BLaER1 treated with 17β-estradiol and CSF1 and Interleukin-3, amounts not matched to agents 10 nM and 100 nM (cell line): ENCODE results near the gene ACTRT3.

ENCODE experiments used
- H3K27ac ChIP-seq, 11 experiments: shearing (Covaris generic); formaldehyde crosslinking; 2 replicates each; pipeline ENCODE4 v1.8.1; 2022
- H3K27me3 ChIP-seq, 11 experiments: shearing (Covaris generic); formaldehyde crosslinking; 2 replicates each; pipeline ENCODE4 v1.8.1; 2022
- H3K36me3 ChIP-seq, 11 experiments: shearing (Covaris generic); formaldehyde crosslinking; 2 replicates each; pipeline ENCODE4 v1.8.1; 2022
- H3K4me1 ChIP-seq, 10 experiments: shearing (Covaris generic); formaldehyde crosslinking; 2 replicates each; pipeline ENCODE4 v1.8.1; 2022
- H3K4me2 ChIP-seq, 11 experiments: shearing (Covaris generic); formaldehyde crosslinking; 2 replicates each; pipeline ENCODE4 v1.8.1; 2022
- H3K4me3 ChIP-seq, 10 experiments: shearing (Covaris generic); formaldehyde crosslinking; 2 replicates each; pipeline ENCODE4 v1.8.1; 2022
- H3K9ac ChIP-seq, 11 experiments: shearing (Covaris generic); formaldehyde crosslinking; 2 replicates each; pipeline ENCODE4 v1.8.1; 2022
- H3K9me3 ChIP-seq, 11 experiments: shearing (Covaris generic); formaldehyde crosslinking; replicated peaks in 1 of 11; 2 replicates each; pipeline ENCODE4 v1.8.1; 2022
- H4K20me1 ChIP-seq, 11 experiments: shearing (Covaris generic); formaldehyde crosslinking; 2 replicates each; pipeline ENCODE4 v1.8.1; 2022
- Cebpa-rat ChIP-seq, 11 experiments: shearing (Covaris generic); IDR thresholded peaks; 2 replicates each; pipeline ENCODE4 v1.8.1; 2022

The ACTRT3 gene

DNA sequence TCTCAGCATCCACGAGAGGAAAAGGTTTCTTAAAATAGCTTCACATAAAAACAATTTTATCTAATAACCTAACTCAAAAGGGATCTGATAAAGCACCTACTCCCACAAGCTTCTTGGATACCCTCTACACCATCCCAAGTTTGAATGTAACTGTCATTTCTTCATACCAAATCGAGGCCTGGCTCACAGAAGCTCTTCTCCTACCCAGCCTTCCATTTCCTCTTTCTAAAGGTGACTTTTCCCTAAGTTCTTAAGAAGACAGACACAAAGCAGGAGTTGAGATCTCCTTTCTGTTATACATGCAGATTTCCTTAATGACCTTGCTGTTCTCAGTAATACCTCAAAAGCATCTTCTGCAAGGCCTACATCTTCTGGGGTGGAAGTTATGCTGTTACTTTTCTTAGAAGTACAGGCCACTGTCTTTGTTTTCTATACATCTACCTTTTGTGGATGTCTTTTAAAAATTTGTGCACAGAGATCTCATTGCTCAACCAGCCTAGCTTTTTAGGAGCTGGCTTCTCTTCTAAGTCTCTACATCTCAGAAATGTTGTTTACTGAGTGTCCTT, 40.0 kb upstream of the ACTRT3 start:
- Histone ChIP-seq H3K4me1 (peaks cover 27 to 36% (median 31%) of the 10 kb centered on the region in 10 experiments), H3K9me3 (no peaks in the 10 kb centered on the region), H4K20me1 (no peaks in the 10 kb centered on the region), H3K36me3 (peaks cover 0 to 18% (median 0%) of the 10 kb centered on the region in 11 experiments; a peak in 5 of 22 replicates), H3K4me2 (no peak overlapping the region), H3K4me3 (no peak overlapping the region), H3K27me3 (no peaks in the 10 kb centered on the region), H3K27ac (no peak overlapping the region), H3K9ac (no peak overlapping the region)
- TF ChIP-seq Cebpa-rat (IDR thresholded peaks at IDR 0.05), result no peak

GRCh38 chr3:169804681-169805080, 35.3 kb upstream of the ACTRT3 start:
- no peak for TF ChIP-seq Cebpa-rat (IDR thresholded peaks at IDR 0.05)
- H3K9me3 ChIP-seq, result no peaks in the 10 kb centered on the region
- no peak overlapping the region for H3K4me2 ChIP-seq

DNA sequence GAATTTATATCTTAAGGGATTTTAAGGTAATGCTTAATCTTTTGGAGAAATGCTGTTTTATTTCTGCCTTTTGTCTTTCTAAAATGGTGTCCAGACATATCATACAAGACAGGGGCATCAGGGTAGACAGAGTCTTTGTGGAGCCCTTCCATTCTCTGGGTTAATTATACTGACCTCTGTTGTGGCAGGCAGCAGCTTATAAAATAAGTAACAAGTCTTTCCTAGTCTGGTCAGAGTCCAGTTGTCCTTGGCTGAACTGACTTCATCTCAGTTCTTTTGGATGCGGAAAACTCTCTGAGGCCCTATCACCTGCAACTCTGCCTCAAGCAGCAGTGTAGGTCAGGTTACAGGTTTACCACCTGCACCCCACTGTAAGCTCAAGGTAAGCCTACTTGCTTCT, 23.0 kb upstream of the ACTRT3 start:
- no peaks in the 10 kb centered on the region for H3K27me3 ChIP-seq
- peaks cover 29 to 62% (median 50%) of the 10 kb centered on the region in 11 experiments for H3K36me3 ChIP-seq
- H3K4me3 ChIP-seq, result no peak overlapping the region
- H3K4me1 ChIP-seq, result no peaks in the 10 kb centered on the region
- TF ChIP-seq Cebpa-rat (IDR thresholded peaks at IDR 0.05), result no peak
- no peak overlapping the region for H3K27ac ChIP-seq
- no peak overlapping the region for H3K4me2 ChIP-seq
- H4K20me1 ChIP-seq, result peaks cover 0 to 4% (median 0%) of the 10 kb centered on the region in 11 experiments; a peak in 1 of 22 replicates
- no peak overlapping the region for H3K9ac ChIP-seq
- no peaks in the 10 kb centered on the region for H3K9me3 ChIP-seq

More at GRCh38 chr3:169804681-169805080, 35.3 kb upstream of the ACTRT3 start:
- H3K4me1 ChIP-seq, result 0 out of 20 replicates have a peak, but pooled peaks cover 0 to 6% (median 0%) of the 10 kb centered on the region in 10 experiments
- no peaks in the 10 kb centered on the region for H4K20me1 ChIP-seq
- H3K27me3 ChIP-seq, result no peaks in the 10 kb centered on the region
- peaks cover 14 to 61% (median 32%) of the 10 kb centered on the region in 11 experiments; a peak in 20 of 22 replicates for H3K36me3 ChIP-seq
- H3K4me3 ChIP-seq, result no peak overlapping the region
- H3K9ac ChIP-seq, result no peak overlapping the region
- H3K27ac ChIP-seq, result no peak overlapping the region

DNA sequence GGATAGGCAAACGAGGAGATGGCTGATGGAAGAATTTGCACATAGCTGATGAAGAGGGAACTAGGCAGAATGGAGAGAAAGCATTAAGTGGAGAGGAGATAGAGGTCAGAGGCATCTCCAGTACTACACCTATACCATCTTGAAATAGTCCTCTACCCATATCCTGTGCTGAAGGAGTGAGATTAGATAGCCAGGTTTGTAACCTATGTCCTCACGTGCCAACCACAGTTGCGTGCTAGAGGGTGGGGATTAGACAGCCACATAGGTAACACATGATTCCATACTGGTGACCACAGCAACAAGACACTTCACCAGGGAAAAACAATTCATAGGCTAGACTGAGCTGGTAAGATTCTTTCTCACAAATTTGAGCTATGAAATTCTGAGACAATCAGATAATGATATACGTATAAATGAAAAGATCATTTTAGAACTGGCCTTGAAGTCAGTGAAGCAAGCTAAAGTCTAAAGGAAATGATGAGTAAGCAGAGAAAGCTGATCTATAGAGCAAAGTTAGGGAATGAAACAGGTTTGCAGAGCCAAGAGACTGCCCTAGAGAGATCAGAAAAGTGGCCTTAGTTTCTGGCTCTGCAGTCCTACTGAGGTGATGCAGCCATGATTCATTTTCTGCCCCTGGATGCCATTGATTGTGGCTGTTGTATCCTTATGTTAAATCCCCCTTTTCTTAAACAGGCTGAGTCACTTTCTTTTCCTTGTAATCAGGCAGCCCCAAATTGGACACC, 21.5 kb upstream of the ACTRT3 start:
- no peak overlapping the region for H3K9ac ChIP-seq
- H3K4me3 ChIP-seq, result no peak overlapping the region
- peaks cover 0 to 11% (median 0%) of the 10 kb centered on the region in 11 experiments; a peak in 1 of 22 replicates for H4K20me1 ChIP-seq
- H3K36me3 ChIP-seq, result peaks cover 44 to 77% (median 63%) of the 10 kb centered on the region in 11 experiments
- no peaks in the 10 kb centered on the region for H3K27me3 ChIP-seq
- no peak overlapping the region for H3K27ac ChIP-seq
- no peak for TF ChIP-seq Cebpa-rat (IDR thresholded peaks at IDR 0.05)
- no peak overlapping the region for H3K4me2 ChIP-seq
- H3K4me1 ChIP-seq, result no peaks in the 10 kb centered on the region
- no peaks in the 10 kb centered on the region for H3K9me3 ChIP-seq

- Histone ChIP-seq H3K9me3 (no peaks in the 10 kb centered on the region), H3K36me3 (peaks cover 50 to 84% (median 70%) of the 10 kb centered on the region in 11 experiments), H3K9ac (no peak overlapping the region), H3K4me2 (no peak overlapping the region), H3K4me1 (no peaks in the 10 kb centered on the region), H3K27me3 (no peaks in the 10 kb centered on the region), H4K20me1 (peaks cover 0 to 11% (median 0%) of the 10 kb centered on the region in 11 experiments; a peak in 1 of 22 replicates), H3K4me3 (no peak overlapping the region), H3K27ac (no peak overlapping the region)
- TF ChIP-seq Cebpa-rat (IDR thresholded peaks at IDR 0.05), result no peak
Measured at GRCh38 chr3:169790219-169790618, 20.9 kb upstream of the ACTRT3 start.

- Histone ChIP-seq H3K27me3 (no peaks in the 10 kb centered on the region), H3K27ac (no peak overlapping the region), H3K4me3 (no peak overlapping the region), H3K4me2 (no peak overlapping the region), H4K20me1 (peaks cover 0 to 11% (median 0%) of the 10 kb centered on the region in 11 experiments; a peak in 1 of 22 replicates), H3K4me1 (no peaks in the 10 kb centered on the region), H3K9me3 (no peaks in the 10 kb centered on the region), H3K36me3 (peaks cover 57 to 97% (median 77%) of the 10 kb centered on the region in 11 experiments), H3K9ac (no peak overlapping the region)
- no peak for TF ChIP-seq Cebpa-rat (IDR thresholded peaks at IDR 0.05)
Measured at GRCh38 chr3:169787791-169788190, 18.4 kb upstream of the ACTRT3 start.

- Histone ChIP-seq H3K4me1 (no peaks in the 10 kb centered on the region), H4K20me1 (peaks cover 0 to 15% (median 0%) of the 10 kb centered on the region in 11 experiments; a peak in 5 of 22 replicates), H3K9ac (no peak overlapping the region), H3K4me2 (no peak overlapping the region), H3K36me3 (peaks cover 57 to 97% (median 77%) of the 10 kb centered on the region in 11 experiments), H3K4me3 (no peak overlapping the region), H3K27me3 (no peaks in the 10 kb centered on the region), H3K27ac (no peak overlapping the region), H3K9me3 (no peaks in the 10 kb centered on the region)
- TF ChIP-seq Cebpa-rat (IDR thresholded peaks at IDR 0.05), result no peak
Measured at GRCh38 chr3:169787120-169787519, 17.8 kb upstream of the ACTRT3 start.

DNA sequence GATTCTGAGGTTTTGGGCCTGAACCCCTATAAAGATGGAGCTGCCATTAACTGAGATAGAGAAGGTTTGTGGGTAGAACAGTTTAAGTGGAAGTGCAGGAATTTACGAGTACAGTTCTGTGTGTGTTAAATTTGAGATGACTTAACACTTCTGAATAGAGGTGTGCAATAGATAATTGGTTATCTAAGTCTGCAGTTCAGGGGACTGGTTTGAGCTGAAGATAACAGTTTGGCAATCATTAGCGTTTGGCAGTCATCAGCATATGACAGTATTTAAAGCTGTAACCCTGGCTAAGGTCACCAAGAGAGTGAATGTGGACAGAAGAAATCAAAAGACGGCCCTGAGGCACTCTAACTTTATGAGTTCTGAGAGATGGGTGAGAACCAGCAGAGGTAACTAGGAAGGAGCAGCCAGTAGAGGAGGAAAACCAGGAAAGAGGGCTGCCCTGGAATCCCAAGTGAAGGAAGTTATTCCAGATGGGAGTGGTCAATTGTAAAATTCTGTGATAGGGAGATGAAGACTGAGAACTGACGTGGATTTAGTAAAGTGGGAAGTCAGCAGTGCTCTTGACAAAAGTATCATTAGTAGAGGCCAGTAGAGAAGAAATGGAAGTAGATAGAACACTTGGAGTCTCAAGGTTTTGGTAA, 12.0 kb upstream of the ACTRT3 start:
- Histone ChIP-seq H3K36me3 (peaks cover 83 to 100% (median 94%) of the 10 kb centered on the region in 11 experiments), H3K27ac (no peak overlapping the region)

DNA sequence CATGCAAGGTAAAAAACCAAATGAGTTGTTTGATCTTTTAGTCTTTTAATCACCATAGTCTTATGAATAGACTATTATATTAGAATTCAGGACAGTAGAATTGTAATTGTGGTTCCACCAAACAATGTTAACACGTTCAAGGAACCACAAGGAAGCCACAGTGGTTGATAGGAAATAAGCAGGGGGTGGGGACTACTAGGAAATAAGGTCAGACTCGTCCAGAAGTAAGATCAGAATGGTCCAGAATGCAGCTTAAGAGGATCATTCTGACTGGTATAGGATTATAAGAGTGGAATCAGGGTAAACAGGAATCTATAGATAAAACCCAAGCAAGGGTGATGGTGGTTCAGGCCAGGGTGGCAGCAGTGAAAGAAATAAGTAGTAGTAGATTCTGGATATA, 11.4 kb upstream of the ACTRT3 start:
- Histone ChIP-seq H3K4me2 (no peak overlapping the region), H3K27me3 (no peaks in the 10 kb centered on the region), H3K36me3 (peaks cover 83 to 100% (median 94%) of the 10 kb centered on the region in 11 experiments), H3K9me3 (no peaks in the 10 kb centered on the region), H3K27ac (no peak overlapping the region), H3K9ac (no peak overlapping the region), H3K4me3 (no peak overlapping the region), H3K4me1 (peaks cover 0 to 7% (median 6%) of the 10 kb centered on the region in 10 experiments; a peak in 14 of 20 replicates), H4K20me1 (peaks cover 5 to 71% (median 21%) of the 10 kb centered on the region in 11 experiments; a peak in 17 of 22 replicates)
- TF ChIP-seq Cebpa-rat (IDR thresholded peaks at IDR 0.05), result no peak

More for the DNA sequence above, 12.0 kb upstream of the ACTRT3 start:
- no peak overlapping the region for H3K9ac ChIP-seq
- TF ChIP-seq Cebpa-rat (IDR thresholded peaks at IDR 0.05), result no peak
- H3K4me3 ChIP-seq, result no peak overlapping the region
- H3K9me3 ChIP-seq, result no peaks in the 10 kb centered on the region
- H3K4me1 ChIP-seq, result peaks cover 0 to 2% (median 0%) of the 10 kb centered on the region in 10 experiments; a peak in 6 of 20 replicates
- no peaks in the 10 kb centered on the region for H3K27me3 ChIP-seq
- H4K20me1 ChIP-seq, result peaks cover 3 to 65% (median 21%) of the 10 kb centered on the region in 11 experiments; a peak in 16 of 22 replicates
- no peak overlapping the region for H3K4me2 ChIP-seq
